T-helper 9 cell (primary cell): ENCODE measurements around the gene PLEKHA1.

Experiments
- DNase-seq: peaks from one replicate; pipeline ENCODE4 v3.0.0-alpha.2; 2020

PLEKHA1 gene

DNA sequence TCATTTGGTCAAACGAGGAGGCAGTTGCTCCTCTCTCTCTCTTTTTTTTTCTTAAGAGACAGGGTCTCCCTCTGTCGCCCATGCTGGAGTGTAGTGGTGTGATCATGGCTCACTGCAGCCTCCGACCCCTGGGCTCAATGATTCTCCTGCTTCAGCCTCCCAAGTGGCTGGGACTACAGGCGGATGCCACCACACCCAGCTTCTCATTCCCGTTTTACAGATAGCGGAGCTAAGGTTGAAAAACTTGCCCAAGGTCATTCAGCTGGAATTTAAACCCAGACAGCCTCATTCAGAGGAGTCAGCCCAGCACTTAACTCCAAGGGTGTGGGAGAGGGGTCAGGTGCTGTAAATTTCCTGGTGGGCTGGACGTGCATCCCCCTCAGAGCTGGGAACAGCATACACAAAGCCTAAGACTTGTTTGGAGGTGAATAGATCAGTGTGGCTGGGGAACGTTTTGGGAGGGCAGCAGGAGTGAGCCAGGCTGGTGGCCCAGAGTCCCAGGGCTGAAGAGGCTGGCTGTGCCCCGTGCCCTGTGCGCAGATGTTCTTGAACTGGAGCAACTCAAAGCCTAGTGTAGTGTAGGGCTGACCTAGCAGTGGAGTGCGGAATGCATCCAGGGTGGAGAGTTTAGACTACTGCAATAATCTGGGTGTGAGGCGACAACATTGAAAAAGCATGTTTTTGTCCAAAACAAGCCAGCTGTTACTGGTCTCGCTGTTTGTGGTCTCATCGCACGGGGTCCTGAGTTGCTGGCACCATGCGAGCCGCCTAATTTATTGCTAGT, 89.2 kb downstream of the PLEKHA1 start:
- no peak for DNase-seq

DNA sequence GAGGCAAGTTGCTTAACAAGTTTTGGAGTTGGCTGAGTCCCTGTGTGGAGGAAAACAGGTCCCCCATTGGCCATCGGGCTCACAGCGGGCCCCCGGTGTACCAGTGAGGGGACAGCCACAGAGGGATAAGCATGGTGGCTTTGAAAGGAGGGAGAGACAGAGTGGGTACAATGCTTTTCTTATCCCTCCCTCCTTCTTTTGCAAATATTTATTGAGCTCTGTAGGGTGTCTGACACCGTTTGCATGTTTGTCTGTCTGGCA, 89.7 kb downstream of the PLEKHA1 start:
- DNase-seq, result no peak

DNA sequence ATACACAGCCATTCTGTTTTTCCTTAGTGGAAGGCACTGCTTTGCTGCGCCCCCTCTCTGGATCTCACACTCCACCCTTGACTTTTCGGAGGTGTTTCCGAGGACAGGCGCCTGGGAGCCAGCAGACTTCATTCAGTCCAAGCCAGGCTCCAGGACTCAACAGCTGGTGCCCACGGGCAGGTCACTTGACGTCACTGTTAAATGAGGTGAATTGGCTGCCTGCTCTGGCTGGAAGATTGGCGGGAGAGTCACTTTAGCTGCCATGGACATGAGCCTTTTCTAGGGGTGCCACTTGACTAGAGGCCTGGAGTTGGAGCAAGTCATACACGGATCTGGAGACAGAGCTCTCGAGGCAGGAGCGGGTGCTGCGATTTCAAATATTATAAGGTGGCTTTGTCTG, 90.1 kb downstream of the PLEKHA1 start:
- DNase-seq, result no peak

DNA sequence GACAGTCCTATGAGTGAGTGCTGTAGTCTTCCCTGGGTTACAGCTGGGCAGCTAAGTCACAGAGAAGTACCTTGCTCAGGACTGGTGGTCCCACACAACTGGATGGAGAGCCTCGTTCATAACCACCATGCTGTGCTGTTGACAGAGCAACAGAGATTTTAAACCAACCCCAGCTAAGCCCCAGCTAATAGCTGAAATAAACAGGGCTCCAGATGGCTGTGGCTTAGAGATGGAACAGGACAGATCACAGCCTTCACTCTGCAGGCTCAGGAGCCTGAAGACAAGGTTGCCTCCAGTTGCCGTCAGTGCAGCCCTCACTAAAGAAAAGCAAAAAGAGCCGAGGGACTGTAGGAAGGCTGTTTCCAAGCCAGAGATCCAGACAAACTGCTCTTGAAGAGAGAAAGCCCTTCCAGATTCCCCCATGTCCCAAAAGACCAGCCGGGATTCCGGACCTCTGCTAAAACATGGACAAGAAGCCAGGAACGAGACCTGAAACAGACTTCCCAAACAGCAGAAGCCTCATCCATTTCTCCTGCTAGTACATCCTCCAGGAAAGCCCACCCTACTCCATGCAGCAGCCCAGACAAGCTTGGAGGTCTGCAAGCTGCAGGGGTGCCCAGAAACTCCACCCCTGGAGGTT, 91.0 kb downstream of the PLEKHA1 start:
- no peak for DNase-seq

DNA sequence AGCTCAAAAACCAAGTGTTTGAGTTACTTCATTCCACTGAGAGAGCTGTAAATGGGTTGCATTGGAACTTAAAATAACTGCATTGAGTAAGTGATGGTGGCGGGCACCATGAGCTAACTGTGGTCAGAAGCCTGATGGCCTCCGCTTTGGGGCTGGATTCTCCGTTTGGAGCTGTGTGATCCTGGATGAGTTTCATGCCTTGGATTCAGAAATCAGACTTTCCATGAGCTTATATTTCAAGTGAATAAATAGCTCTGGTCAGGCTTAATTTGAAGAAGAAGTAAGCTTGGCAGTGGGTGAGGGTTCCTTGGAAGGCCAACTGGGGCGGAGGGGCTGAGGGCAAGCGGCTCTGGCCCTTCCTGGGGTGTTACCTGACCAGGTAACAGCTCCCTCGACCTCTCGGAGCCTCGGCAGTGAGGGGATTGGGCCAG, 92.5 kb downstream of the PLEKHA1 start:
- no peak for DNase-seq

DNA sequence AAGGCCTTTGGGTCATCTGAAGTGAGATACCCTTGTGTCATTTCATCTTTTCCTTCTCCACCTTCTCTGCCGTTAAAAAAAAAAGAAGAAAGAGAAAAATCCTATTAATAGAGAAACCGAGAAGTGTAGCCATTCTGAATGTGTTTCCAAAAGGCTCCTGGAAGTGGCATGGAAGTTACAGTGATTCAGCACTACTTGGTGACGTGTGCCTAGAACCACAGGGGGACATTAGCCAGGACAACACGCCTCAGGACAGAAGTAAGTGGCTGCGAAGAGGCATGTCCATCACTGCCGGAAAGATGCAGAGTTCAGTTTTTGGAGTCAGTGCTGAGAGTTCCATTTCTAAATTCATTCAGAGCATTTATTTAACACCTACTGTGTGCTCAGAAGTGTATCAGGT, 93.2 kb downstream of the PLEKHA1 start:
- DNase-seq, result no peak

DNA sequence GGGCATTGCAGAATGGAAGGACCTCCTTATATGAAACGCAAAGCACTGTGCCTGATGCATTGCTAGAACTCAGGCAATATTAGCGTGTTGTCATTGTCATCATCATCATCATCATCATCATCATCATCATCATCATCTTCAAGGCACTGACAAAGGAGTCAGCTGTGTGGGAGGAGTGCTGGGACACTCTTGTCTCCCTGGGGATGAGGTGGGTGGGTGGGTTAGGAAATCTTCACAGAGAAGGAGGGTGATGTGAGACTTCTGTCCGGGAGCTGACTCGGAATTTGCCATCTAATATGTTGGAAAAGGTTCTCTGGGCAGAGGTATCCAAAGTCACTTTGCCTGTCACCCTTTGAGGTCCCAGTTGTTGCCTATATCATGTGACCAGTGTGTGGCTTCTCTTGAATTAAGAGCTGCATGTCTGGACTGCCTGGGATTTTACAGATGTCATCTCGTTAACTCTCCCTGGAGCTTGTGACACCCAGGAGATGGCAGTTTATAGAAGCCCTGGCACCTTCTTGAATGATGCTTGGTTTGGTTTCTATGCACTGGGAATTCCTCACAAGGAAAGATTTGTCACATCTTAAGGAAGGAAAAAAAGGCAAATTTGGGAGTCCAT, 93.9 kb downstream of the PLEKHA1 start:
- no peak for DNase-seq

DNA sequence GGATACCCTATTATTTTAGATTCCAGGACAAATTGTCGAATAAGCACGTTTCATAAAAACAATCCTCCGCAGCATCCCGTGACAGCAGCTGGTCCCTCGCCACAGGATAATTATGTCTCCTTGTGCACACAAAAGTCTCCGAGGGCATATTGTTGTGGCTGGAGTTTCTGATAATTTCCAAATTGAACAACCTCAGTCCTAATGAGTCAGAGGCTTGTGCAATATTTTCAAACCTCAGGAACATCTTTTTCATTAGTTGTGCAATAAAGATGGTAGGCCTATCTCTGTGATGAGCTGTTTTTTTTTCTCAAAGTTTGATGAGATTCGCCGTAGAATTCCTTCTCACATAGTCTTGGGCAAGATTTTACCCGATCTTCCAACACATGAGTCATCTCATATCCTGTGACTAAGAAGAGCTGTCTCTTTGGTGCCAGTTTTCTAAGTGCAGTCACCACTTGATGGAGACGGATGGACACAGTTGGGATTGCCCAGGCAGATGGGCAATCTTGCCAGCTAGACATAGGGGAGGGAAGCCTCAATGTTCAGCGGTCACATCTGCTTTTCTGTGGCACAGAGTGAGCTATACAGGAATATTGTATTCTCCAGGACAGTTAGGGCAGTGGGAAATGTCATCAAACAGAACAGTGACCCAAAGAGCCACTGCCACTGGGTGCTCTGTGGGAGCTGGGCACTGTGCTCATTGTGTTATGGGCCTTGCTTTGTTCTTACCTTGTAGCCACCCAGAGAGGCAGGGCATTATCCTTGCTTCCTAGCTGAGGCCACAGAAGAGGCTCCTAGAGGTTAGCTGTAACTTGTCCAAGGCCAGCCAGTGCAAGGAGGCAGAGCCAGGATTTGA, 94.6 kb downstream of the PLEKHA1 start:
- DNase-seq, result no peak

DNA sequence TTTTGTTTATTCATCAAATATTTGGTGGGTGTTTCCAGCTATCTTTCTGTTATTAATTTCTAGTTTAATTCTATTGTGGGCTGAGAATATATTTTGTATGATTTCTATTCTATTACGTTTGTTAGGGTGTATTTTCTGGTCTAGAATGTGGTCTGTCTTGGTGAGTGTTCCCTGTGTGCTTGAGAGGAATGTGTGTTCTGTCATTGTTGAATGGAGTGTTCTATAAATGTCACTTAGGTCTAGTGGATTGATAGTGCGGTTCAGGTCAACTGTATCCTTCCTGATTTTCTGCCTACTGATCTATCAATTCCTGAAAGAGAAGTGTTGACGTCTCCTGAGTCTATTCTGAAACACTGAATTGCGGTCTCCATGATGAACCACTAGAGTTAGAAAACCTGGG, 95.3 kb downstream of the PLEKHA1 start:
- no peak for DNase-seq

DNA sequence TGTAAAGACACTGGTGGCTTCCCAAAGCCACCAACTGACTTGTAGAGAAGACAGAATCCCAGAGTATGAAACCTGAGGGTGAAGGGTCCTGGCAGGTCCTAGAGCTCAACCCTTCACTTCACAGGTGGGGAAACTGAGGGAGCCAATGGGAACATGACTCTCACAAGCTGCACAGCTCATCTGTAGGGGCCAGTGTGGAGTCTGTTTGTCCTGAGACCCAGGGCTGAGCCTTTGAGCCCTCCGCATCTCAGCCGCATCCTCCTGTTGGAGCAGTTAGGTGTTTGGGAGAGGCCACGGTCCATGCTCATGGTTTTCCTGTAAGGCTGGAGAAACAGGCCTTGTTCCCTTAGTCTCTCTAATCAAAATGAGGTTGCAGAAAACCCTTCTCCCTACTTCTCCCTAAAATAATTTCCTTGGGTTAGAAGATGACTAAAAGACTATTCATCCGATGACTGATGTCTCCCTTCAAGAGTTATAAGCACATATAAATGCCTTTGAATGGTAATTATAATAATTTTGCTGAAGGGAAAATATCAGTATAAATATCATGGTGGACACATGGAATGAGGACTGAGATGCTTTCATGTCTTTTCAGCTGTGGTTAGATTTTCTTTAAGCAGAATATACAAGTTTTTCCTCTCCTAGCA, 97.1 kb downstream of the PLEKHA1 start:
- DNase-seq, result no peak

DNA sequence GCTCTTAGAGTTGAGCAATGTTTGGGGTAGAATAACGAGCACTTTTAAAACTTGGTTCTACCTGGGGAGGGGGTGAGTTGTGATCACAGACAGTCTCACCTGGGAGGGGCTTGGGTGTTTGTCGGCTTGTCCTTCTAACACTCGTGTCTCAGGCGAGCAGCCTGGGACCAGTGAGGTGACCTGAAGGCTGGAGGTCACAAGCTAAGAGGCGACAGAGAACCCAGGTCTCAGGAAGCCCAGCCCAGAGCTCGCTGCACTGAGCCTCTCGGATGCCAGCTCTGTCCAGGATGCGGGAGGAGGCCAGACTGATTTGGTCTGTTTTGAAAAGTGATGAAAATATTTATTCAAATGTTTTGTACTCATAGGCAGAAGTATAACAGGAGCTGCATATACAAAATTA, 98.6 kb downstream of the PLEKHA1 start:
- no peak for DNase-seq

DNA sequence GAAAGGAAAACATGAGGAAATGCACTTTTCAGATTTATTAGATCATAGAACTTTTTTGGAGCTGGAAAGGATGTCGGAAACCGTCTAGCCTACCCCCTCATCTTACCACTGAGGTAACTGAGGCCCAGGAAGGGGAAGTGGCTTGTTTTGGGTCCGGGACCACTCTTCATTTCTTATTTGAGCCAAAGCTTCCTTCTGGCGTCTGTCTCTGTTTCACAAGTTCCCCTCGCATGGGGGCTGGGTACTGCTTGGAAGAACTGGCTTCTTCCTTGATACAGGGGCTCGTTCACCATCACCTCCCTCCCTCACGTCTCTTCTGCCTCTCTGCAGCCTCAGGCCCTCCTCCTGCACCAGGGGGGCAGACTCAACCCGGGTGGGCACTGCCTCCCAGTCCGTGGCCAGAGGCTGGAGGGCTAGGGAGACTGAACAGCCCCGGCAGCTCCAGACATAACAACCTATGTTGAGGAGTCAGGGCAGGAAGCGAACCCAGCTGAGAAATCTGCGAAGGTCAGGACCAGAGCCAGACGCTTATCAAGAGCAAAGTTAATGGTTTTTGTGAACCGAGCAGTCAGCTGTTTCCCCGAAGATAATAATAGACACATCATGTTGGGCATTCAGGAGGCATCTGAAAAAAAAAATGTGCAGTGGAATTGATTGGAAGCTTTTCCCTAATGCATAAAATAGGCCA, 99.8 kb downstream of the PLEKHA1 start:
- no peak for DNase-seq

DNA sequence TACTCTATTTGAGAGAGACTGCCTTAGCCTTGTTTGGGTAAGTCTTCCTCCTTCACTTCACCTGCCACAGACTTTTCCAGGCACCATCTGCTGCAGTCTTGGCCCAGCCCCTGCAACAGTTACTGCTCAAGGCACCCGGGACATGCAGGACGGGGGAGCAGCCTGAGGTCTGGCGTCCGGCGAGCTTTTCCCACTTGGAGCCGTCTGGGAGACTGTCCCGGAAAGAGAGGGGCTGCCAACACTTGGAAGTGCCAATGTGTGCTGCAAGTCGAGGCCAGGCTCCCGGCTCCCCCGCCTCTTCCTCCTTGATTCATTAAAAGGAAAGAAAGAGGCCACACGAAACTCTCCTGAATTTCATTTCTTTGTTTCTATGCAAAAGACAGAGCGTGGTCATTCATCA, 100.6 kb downstream of the PLEKHA1 start:
- DNase-seq, result no peak

DNA sequence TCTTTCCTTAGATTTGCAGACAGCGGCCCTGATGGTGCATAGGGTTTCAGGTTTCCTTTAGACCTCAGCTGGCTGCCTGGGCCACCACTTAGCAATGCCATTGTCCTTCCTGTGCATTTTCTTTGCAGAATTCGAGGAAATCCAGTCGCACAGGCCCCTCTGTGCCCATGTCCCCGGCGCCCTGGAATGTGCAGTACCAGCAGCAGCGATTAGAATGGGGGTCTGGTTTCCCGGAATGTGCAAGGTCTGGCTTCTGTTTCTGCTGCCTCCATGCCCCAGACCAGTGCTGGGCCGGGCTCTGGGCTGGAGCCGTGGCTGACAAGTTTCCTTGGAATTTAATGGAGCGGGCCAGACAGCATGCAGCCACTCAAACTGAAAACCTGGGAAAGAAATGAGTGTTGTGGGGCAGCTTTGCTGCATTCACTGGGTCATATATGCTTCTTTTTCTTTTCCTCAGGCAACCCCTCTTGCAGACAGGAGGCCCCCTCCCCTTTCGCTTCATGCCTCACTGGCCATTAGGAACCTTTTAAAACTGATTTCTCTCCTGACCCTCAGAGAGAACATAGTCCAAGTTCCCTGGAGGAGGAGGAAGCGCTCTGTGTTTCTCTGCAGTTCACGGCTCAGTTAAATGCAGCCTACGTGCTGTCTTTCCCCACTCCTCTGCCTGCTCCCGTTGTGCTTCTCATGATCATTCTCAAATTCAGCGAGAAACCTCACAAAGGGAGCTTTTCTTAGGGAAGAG, 101.3 kb downstream of the PLEKHA1 start:
- no peak for DNase-seq

DNA sequence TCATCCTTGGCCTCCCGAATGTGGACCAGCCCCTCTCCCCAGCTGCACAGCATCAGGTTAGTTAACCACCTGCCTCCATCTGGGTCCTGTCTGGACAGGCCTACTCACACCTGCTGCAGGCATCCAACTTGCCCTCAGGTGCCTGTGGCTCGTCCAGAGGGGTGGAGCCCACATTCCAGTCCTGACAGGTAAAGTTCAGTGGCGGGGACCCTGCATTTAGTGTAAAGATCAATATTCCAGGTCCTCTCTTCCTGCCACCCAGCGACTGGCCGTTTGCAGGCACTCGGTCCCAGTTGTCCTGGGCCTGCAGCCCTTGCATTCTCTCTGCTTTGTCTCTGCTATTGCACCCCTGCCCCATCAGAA, 101.8 kb downstream of the PLEKHA1 start:
- DNase-seq, result no peak

DNA sequence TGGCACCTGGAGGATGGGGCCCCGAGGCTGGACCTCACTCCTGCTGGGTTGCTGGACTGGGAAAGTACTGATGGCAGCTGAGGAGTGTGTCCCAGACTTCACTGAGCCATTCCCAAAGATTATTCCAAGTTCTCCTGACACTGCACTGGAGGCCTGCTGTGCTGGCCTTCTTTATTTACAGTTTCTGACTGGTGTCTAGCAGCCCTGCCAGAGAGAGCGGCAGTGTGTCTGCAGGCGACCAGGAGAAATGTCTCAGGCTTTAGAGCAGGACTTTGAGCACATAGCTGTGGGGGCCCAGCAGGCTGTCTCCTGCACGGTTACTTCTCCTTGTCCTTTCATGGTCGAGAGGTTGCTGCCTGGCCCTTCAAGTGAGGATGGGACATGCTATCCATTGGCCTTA, 102.9 kb downstream of the PLEKHA1 start:
- no peak for DNase-seq

DNA sequence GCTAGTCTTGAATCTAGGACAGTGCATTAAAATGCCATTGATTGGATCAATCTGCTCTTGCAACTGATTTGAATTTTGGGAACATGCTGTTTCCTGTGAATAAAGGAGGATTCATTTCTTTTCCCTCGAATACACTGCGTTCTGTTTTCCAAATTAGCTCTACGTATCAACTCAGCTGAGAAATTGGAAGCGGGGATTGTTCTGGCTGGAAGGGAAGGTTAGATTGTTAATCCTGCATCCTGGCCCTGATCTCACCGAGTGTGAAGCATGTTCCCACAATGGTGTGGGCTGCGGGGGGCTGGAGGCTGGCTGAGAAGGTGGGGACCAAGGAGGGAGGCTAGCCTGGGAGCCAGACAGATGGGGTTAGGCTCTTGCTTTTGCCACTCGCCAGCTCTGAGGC, 104.5 kb downstream of the PLEKHA1 start:
- no peak for DNase-seq

DNA sequence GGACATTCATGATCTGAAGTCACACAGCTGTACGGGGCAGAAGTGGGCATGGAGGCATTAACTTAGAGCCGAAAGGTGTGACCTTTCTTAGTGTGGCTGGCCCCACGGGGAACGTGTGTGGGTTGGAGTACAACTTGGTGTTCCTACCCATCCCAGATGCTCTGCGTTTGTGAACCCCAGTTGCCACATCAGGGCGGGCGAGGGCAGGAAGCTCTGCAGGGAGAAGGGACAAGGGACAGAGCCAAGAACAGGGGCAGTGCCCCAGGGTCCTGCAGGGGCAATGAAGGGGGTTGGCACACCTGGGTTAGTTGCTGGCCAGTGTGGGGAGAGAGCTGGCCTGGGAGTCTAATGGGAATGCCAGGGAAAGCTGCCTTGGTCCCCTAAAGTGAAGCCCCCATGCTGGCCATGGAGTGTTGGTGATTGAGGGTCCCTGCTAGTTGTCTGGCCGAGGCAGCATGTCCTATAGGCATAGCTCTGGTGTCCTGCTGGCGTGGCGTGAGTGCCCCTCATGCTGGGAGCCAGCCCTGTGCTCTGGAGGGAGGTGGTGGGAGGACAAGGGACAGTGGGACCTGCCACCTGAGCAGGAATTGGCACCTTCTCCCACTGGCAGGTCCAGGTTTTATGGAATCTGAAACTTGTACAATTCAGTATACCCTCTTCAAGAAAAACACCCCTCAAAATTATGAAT, 105.8 kb downstream of the PLEKHA1 start:
- no peak for DNase-seq

DNA sequence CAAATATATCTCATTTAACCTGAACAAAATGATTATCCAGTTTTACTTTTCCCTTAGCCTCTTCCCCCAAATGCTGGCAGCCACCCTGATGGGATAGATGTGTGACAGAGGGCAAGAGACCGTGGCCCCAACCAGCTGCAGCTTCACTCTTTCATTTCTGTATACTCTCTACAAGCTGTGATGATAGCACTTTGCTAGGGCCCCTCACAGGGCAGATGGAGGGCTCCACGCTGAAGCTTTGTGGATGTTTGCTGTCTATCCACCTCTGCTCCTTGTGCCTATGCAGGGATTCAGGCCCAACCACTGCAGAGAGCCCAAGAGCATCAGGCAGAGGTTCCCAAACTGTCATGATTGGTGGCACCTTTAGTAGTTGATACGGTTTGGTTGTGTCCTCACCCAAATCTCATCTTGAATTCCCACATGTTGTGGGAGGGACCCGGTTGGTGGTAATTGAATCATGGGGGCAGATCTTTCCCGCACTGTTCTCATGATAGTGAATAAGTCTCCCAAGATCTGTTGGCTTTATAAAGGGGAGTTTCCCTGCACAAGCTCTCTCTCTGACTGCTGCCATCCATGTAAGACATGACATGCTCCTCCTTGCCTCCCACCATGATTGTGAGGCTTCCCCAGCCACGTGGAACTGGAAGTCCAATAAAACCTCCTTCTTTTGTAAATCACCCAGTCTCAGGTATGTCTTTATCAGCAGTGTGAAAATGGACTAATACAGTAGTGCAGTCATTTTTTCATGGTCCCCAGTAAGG, 107.0 kb downstream of the PLEKHA1 start:
- DNase-seq, result no peak
